WTC11 (cell line): Measurements from ENCODE around the gene SLC29A1. TPM values are rescaled to one million over a fixed set of nuclear protein-coding genes. Genes with fewer than 3 reads are reported as not detected.

Source experiments
- ATAC-seq: fragments of 200-7000 bp; cut with Tn5 transposase; 2 replicates; pipeline ENCODE4 v1.10.0; 2021; ENCODE audit warnings: mild to moderate bottlenecking, moderate library complexity
- CTCF ChIA-PET: fragments of 300-600 bp; sonication (Branson Sonifier 250); formaldehyde crosslinking; loops from one replicate; lab custom pipeline; 2021; ENCODE audit warnings: antibody characterized with exemption; lab: Charles Lee
- POLR2A ChIA-PET: fragments of 350-600 bp; sonication (Branson Sonifier 250); formaldehyde crosslinking; loops from one replicate; lab custom pipeline; 2021; ENCODE audit warnings: antibody characterized with exemption; lab: Charles Lee
- DNase-seq: peaks from one replicate; pipeline ENCODE4 v3.0.0; 2021; ENCODE audit warnings: low spot score
- H3K27ac Mint-ChIP-seq: 2 replicates; pipeline ENCODE4 v1.8.0; 2021; ENCODE audit warnings: mixed read lengths
- H3K27me3 Mint-ChIP-seq: 2 replicates; pipeline ENCODE4 v1.8.0; 2021; ENCODE audit warnings: low read depth, mild to moderate bottlenecking, moderate library complexity, mixed read lengths
- H3K36me3 Mint-ChIP-seq: 2 replicates; pipeline ENCODE4 v1.8.0; 2021; ENCODE audit warnings: mixed read lengths
- H3K4me1 Mint-ChIP-seq: 2 replicates; pipeline ENCODE4 v1.8.0; 2022; ENCODE audit warnings: mixed read lengths
- H3K4me3 Mint-ChIP-seq: 2 replicates; pipeline ENCODE4 v1.8.0; 2021; ENCODE audit warnings: mild to moderate bottlenecking, moderate library complexity, mixed read lengths
- H3K9me3 Mint-ChIP-seq: 2 replicates; pipeline ENCODE4 v1.8.0; 2021; ENCODE audit warnings: mixed read lengths
- CBFB ChIP-seq: sonication (generic); formaldehyde crosslinking; IDR thresholded peaks from 2 replicates; pipeline ENCODE4 v1.8.1; 2022; ENCODE audit warnings: mild to moderate bottlenecking, low read depth, missing genetic modification reagents
- ELF4 ChIP-seq: sonication (generic); formaldehyde crosslinking; IDR thresholded peaks from 2 replicates; pipeline ENCODE4 v1.8.1; 2022; ENCODE audit warnings: low read depth, mild to moderate bottlenecking, moderate library complexity, missing genetic modification reagents
- EMX1 ChIP-seq: fragments of 250-450 bp; sonication (Bioruptor Pico); IDR thresholded peaks from 2 replicates; pipeline ENCODE4 v1.8.0; 2021; ENCODE audit warnings: mild to moderate bottlenecking
- FOXJ3 ChIP-seq: sonication (generic); formaldehyde crosslinking; IDR thresholded peaks from 2 replicates; pipeline ENCODE4 v1.9.0; 2021; ENCODE audit warnings: missing genetic modification reagents, mild to moderate bottlenecking, borderline replicate concordance
- FOXP1 ChIP-seq: sonication (generic); formaldehyde crosslinking; IDR thresholded peaks from 2 replicates; pipeline ENCODE4 v1.8.0; 2022; ENCODE audit warnings: missing genetic modification reagents, mild to moderate bottlenecking, moderate library complexity, borderline replicate concordance
- IRF2 ChIP-seq: sonication (generic); formaldehyde crosslinking; IDR thresholded peaks from 2 replicates; pipeline ENCODE4 v1.8.0; 2022; ENCODE audit warnings: low read depth, missing genetic modification reagents, borderline replicate concordance
- JUN ChIP-seq: sonication (generic); formaldehyde crosslinking; IDR thresholded peaks from 2 replicates; pipeline ENCODE4 v1.8.0; 2023; ENCODE audit warnings: mild to moderate bottlenecking, missing genetic modification reagents
- KAT7 ChIP-seq: sonication (generic); formaldehyde crosslinking; IDR thresholded peaks from 2 replicates; pipeline ENCODE4 v1.8.1; 2023; ENCODE audit warnings: missing genetic modification reagents, mild to moderate bottlenecking, borderline replicate concordance
- NR1H2 ChIP-seq: sonication (generic); formaldehyde crosslinking; IDR thresholded peaks from 2 replicates; pipeline ENCODE4 v1.9.0; 2021; ENCODE audit warnings: mild to moderate bottlenecking, moderate library complexity, missing genetic modification reagents
- NR3C1 ChIP-seq: sonication (generic); formaldehyde crosslinking; conservative IDR thresholded peaks from 2 replicates; pipeline ENCODE4 v1.8.1; 2023; ENCODE audit warnings: low read depth, mild to moderate bottlenecking, missing genetic modification reagents
- OVOL2 ChIP-seq: fragments of 250-450 bp; sonication (Bioruptor Pico); IDR thresholded peaks from 2 replicates; pipeline ENCODE4 v1.9.0; 2021; ENCODE audit warnings: mild to moderate bottlenecking, borderline replicate concordance
- RORB ChIP-seq: fragments of 250-450 bp; sonication (Bioruptor Pico); IDR thresholded peaks from 2 replicates; pipeline ENCODE4 v1.9.0; 2021; ENCODE audit warnings: mild to moderate bottlenecking
- SMAD3 ChIP-seq: sonication (generic); formaldehyde crosslinking; IDR thresholded peaks from 2 replicates; pipeline ENCODE4 v1.8.0; 2022; ENCODE audit warnings: missing genetic modification reagents, mild to moderate bottlenecking, borderline replicate concordance
- TEAD4 ChIP-seq: sonication (generic); formaldehyde crosslinking; IDR thresholded peaks from 2 replicates; pipeline ENCODE4 v1.8.0; 2022; ENCODE audit warnings: mild to moderate bottlenecking, missing genetic modification reagents
- ZNF121 ChIP-seq: sonication (generic); formaldehyde crosslinking; IDR thresholded peaks from 2 replicates; pipeline ENCODE4 v1.8.0; 2023; ENCODE audit warnings: missing genetic modification reagents
- ZNF263 ChIP-seq: sonication (generic); formaldehyde crosslinking; IDR thresholded peaks from 2 replicates; pipeline ENCODE4 v1.8.1; 2022; ENCODE audit warnings: low read depth, mild to moderate bottlenecking, moderate library complexity, missing genetic modification reagents
- ZNF317 ChIP-seq: sonication (generic); formaldehyde crosslinking; IDR thresholded peaks from 2 replicates; pipeline ENCODE4 v1.8.1; 2023; ENCODE audit warnings: low read depth, mild to moderate bottlenecking, moderate library complexity, missing genetic modification reagents, borderline replicate concordance
- total RNA-seq: library from RNA; stranded (reverse); gene quantifications from 3 replicates; pipeline ENCODE4 v1.2.3, GENCODE V29; 2021
- TF ChIP-seq, protein P1 (sequence below): sonication (generic); formaldehyde crosslinking; IDR thresholded peaks from 2 replicates; pipeline ENCODE4 v1.8.1; 2023; ENCODE audit warnings: mild to moderate bottlenecking, missing genetic modification reagents, borderline replicate concordance
- TF ChIP-seq, protein P2 (sequence below): sonication (generic); formaldehyde crosslinking; IDR thresholded peaks from 2 replicates; pipeline ENCODE4 v1.8.0; 2023; ENCODE audit warnings: mild to moderate bottlenecking, missing genetic modification reagents
- TF ChIP-seq, protein P3 (sequence below): fragments of 250-450 bp; sonication (Bioruptor Pico); IDR thresholded peaks from 2 replicates; pipeline ENCODE4 v1.9.0; 2021; ENCODE audit warnings: mild to moderate bottlenecking
- TF ChIP-seq, protein P4 (sequence below): sonication (generic); formaldehyde crosslinking; conservative IDR thresholded peaks from 2 replicates; pipeline ENCODE4 v1.8.1; 2022; ENCODE audit warnings: mild to moderate bottlenecking, missing genetic modification reagents
- TF ChIP-seq, protein P5 (sequence below): sonication (generic); formaldehyde crosslinking; conservative IDR thresholded peaks from 2 replicates; pipeline ENCODE4 v1.8.1; 2023; ENCODE audit warnings: mild to moderate bottlenecking, low read depth, missing genetic modification reagents, moderate library complexity
- TF ChIP-seq, protein P6 (sequence below): sonication (generic); formaldehyde crosslinking; IDR thresholded peaks from 2 replicates; pipeline ENCODE4 v1.8.1; 2023; ENCODE audit warnings: mild to moderate bottlenecking, missing genetic modification reagents, moderate library complexity

The SLC29A1 gene
- total RNA-seq, 1 experiment from 2014 or later: 139 TPM

DNA sequence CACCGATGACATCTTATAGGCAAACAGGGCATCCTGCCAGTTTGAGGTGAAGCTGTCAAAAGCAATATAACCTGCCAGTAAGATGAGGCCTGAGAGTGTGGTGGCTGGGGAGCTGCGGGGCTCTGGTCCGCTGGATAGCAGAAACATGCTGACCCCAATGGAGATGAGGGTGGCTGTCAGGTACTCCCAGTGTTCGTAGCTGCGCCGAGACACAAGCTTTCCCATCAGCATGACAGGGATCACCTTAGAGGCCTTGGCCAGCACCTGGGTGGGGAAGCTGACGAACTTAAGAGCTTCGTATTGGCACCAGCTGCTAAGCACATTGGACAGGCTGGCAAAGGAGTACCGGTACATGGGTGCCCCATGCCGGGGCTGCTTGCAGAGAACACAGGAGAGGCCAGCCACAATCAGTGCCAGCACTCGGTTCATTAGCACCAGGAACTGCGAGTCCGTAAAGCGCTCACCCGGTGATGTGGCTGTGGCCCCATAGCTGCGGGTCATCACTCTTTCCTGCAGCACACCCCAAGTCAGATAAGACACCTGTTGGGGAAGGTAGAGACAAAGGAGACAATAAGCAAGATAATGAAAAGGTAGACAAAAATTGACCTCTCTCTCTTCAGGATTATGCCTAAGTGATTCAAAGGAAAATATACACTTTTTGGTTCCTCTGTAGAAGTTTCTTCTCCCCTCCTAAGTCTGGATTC lies 31.9 kb downstream of the SLC29A1 start:
- DNase-seq: no peak
- peak overlapping the region; percentile 83 for H3K4me3 Mint-ChIP-seq
- ChIA-PET CTCF (interaction anchor here (1.0 to 4.4 kb wide), 8 partner anchors 11 to 176 kb away, joined by 3 to 76 read pairs (median 6); partner anchors contain the start of gene HSP90AB1), POLR2A (interaction anchor here (1.0 to 3.7 kb wide), 6 partner anchors 8 to 36 kb away, joined by 3 to 83 read pairs (median 4); partner anchors contain the start of genes HSP90AB1, SLC29A1 and TMEM151B)
- peaks cover 34% of the 10 kb centered on the region for H3K4me1 Mint-ChIP-seq
- H3K27me3 Mint-ChIP-seq: no peaks in the 10 kb centered on the region
- ATAC-seq: peak; percentile 3
- peak overlapping the region; percentile 61 for H3K27ac Mint-ChIP-seq
- peaks cover 56% of the 10 kb centered on the region for H3K36me3 Mint-ChIP-seq
- H3K9me3 Mint-ChIP-seq: no peaks in the 10 kb centered on the region
- TF ChIP-seq EMX1: 0 out of 2 replicates have a peak, but pooled peaks have one; percentile 36
- TF ChIP-seq KAT7 (CRISPR knock-in tag): no peak
- TF ChIP-seq, protein P1, sequence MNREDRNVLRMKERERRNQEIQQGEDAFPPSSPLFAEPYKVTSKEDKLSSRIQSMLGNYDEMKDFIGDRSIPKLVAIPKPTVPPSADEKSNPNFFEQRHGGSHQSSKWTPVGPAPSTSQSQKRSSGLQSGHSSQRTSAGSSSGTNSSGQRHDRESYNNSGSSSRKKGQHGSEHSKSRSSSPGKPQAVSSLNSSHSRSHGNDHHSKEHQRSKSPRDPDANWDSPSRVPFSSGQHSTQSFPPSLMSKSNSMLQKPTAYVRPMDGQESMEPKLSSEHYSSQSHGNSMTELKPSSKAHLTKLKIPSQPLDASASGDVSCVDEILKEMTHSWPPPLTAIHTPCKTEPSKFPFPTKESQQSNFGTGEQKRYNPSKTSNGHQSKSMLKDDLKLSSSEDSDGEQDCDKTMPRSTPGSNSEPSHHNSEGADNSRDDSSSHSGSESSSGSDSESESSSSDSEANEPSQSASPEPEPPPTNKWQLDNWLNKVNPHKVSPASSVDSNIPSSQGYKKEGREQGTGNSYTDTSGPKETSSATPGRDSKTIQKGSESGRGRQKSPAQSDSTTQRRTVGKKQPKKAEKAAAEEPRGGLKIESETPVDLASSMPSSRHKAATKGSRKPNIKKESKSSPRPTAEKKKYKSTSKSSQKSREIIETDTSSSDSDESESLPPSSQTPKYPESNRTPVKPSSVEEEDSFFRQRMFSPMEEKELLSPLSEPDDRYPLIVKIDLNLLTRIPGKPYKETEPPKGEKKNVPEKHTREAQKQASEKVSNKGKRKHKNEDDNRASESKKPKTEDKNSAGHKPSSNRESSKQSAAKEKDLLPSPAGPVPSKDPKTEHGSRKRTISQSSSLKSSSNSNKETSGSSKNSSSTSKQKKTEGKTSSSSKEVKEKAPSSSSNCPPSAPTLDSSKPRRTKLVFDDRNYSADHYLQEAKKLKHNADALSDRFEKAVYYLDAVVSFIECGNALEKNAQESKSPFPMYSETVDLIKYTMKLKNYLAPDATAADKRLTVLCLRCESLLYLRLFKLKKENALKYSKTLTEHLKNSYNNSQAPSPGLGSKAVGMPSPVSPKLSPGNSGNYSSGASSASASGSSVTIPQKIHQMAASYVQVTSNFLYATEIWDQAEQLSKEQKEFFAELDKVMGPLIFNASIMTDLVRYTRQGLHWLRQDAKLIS (CRISPR knock-in tag): no peak
- TF ChIP-seq, protein P2, sequence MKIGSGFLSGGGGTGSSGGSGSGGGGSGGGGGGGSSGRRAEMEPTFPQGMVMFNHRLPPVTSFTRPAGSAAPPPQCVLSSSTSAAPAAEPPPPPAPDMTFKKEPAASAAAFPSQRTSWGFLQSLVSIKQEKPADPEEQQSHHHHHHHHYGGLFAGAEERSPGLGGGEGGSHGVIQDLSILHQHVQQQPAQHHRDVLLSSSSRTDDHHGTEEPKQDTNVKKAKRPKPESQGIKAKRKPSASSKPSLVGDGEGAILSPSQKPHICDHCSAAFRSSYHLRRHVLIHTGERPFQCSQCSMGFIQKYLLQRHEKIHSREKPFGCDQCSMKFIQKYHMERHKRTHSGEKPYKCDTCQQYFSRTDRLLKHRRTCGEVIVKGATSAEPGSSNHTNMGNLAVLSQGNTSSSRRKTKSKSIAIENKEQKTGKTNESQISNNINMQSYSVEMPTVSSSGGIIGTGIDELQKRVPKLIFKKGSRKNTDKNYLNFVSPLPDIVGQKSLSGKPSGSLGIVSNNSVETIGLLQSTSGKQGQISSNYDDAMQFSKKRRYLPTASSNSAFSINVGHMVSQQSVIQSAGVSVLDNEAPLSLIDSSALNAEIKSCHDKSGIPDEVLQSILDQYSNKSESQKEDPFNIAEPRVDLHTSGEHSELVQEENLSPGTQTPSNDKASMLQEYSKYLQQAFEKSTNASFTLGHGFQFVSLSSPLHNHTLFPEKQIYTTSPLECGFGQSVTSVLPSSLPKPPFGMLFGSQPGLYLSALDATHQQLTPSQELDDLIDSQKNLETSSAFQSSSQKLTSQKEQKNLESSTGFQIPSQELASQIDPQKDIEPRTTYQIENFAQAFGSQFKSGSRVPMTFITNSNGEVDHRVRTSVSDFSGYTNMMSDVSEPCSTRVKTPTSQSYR: no peak
- TF ChIP-seq SMAD3 (CRISPR knock-in tag): no peak
- TF ChIP-seq, protein P3, sequence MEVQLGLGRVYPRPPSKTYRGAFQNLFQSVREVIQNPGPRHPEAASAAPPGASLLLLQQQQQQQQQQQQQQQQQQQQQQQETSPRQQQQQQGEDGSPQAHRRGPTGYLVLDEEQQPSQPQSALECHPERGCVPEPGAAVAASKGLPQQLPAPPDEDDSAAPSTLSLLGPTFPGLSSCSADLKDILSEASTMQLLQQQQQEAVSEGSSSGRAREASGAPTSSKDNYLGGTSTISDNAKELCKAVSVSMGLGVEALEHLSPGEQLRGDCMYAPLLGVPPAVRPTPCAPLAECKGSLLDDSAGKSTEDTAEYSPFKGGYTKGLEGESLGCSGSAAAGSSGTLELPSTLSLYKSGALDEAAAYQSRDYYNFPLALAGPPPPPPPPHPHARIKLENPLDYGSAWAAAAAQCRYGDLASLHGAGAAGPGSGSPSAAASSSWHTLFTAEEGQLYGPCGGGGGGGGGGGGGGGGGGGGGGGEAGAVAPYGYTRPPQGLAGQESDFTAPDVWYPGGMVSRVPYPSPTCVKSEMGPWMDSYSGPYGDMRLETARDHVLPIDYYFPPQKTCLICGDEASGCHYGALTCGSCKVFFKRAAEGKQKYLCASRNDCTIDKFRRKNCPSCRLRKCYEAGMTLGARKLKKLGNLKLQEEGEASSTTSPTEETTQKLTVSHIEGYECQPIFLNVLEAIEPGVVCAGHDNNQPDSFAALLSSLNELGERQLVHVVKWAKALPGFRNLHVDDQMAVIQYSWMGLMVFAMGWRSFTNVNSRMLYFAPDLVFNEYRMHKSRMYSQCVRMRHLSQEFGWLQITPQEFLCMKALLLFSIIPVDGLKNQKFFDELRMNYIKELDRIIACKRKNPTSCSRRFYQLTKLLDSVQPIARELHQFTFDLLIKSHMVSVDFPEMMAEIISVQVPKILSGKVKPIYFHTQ: peak; percentile 24; the same call in 1 of the 2 replicates
- TF ChIP-seq, protein P4, sequence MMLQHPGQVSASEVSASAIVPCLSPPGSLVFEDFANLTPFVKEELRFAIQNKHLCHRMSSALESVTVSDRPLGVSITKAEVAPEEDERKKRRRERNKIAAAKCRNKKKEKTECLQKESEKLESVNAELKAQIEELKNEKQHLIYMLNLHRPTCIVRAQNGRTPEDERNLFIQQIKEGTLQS (CRISPR knock-in tag): no peak
- no peak for TF ChIP-seq CBFB (CRISPR knock-in tag)
- TF ChIP-seq RORB (CRISPR knock-in tag): no peak
- no peak for TF ChIP-seq ZNF121
- no peak for TF ChIP-seq FOXP1
- no peak for TF ChIP-seq TEAD4
- TF ChIP-seq ELF4 (CRISPR knock-in tag): no peak
- TF ChIP-seq, protein P5, sequence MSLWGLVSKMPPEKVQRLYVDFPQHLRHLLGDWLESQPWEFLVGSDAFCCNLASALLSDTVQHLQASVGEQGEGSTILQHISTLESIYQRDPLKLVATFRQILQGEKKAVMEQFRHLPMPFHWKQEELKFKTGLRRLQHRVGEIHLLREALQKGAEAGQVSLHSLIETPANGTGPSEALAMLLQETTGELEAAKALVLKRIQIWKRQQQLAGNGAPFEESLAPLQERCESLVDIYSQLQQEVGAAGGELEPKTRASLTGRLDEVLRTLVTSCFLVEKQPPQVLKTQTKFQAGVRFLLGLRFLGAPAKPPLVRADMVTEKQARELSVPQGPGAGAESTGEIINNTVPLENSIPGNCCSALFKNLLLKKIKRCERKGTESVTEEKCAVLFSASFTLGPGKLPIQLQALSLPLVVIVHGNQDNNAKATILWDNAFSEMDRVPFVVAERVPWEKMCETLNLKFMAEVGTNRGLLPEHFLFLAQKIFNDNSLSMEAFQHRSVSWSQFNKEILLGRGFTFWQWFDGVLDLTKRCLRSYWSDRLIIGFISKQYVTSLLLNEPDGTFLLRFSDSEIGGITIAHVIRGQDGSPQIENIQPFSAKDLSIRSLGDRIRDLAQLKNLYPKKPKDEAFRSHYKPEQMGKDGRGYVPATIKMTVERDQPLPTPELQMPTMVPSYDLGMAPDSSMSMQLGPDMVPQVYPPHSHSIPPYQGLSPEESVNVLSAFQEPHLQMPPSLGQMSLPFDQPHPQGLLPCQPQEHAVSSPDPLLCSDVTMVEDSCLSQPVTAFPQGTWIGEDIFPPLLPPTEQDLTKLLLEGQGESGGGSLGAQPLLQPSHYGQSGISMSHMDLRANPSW (CRISPR knock-in tag): no peak
- TF ChIP-seq ZNF263 (CRISPR knock-in tag): no peak
- no peak for TF ChIP-seq NR1H2
- TF ChIP-seq JUN: no peak
- TF ChIP-seq OVOL2: no peak
- TF ChIP-seq, protein P6, sequence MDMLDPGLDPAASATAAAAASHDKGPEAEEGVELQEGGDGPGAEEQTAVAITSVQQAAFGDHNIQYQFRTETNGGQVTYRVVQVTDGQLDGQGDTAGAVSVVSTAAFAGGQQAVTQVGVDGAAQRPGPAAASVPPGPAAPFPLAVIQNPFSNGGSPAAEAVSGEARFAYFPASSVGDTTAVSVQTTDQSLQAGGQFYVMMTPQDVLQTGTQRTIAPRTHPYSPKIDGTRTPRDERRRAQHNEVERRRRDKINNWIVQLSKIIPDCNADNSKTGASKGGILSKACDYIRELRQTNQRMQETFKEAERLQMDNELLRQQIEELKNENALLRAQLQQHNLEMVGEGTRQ (CRISPR knock-in tag): no peak
- no peak for TF ChIP-seq NR3C1 (CRISPR knock-in tag)
- no peak for TF ChIP-seq IRF2 (CRISPR knock-in tag)
- no peak for TF ChIP-seq ZNF317 (CRISPR knock-in tag)
- TF ChIP-seq FOXJ3: no peak
